ENCODE data around the gene LBH. TPM values are rescaled to one million over a fixed set of nuclear protein-coding genes. Genes with fewer than 3 reads are reported as not detected.

LBH gene
- total and polyA plus RNA-seq, 4 donors: 22.9 to 133 (median 81.3) TPM

- Histone ChIP-seq H3K4me1 (ENCODE audit: control insufficient read depth in 5 of 5, insufficient read depth in 5 of 5, low read length in 5 of 5) (peaks cover 2 to 37% (median 21%) of the 10 kb centered on the region in 5 donors), H3K27me3 (ENCODE audit: control insufficient read depth in 3 of 3, insufficient read depth in 3 of 3, low read length in 2 of 3) (no peaks in the 10 kb centered on the region), H3K36me3 (ENCODE audit: control insufficient read depth in 4 of 4, insufficient read depth in 4 of 4, low read length in 4 of 4) (peaks cover 0 to 20% (median 8%) of the 10 kb centered on the region in 4 donors), H3K4me3 (peak overlapping the region; percentile 49), H3K27ac (ENCODE audit: low read depth in 1 of 2, low read length in 1 of 2) (peak overlapping the region; percentile 87 to 100), H3K9ac (ENCODE audit: insufficient read depth in 1 of 2, low read length in 2 of 2) (peak overlapping the region; percentile 47 to 69), H3K9me3 (ENCODE audit: control insufficient read depth in 4 of 4, insufficient read depth in 3 of 4, low read length in 3 of 4) (no peaks in the 10 kb centered on the region)
- 3 to 9% methylated on average over 50 of the region's 50 CpGs for WGBS, 2 donors
- DNase-seq: peak; percentile 88 to 94 (median 91)
- no peak for TF ChIP-seq CTCF (IDR thresholded peaks at IDR 0.05; ENCODE audit: control extremely low read depth, extremely low read depth)
- no peak for ATAC-seq (ENCODE audit: insufficient read depth, low FRiP score)
Measured at GRCh38 chr2:30230497-30231211, 680 bp upstream of the LBH start.

- no peaks in the 10 kb centered on the region for H3K27me3 ChIP-seq (ENCODE audit: control insufficient read depth in 3 of 3, insufficient read depth in 3 of 3, low read length in 2 of 3)
- ATAC-seq (ENCODE audit: insufficient read depth, low FRiP score) (peak; percentile 20), DNase-seq (peak; percentile 88 to 92 (median 89))
- peak overlapping the region; percentile 88 to 100 for H3K27ac ChIP-seq (ENCODE audit: low read depth in 1 of 2, low read length in 1 of 2)
- H3K36me3 ChIP-seq (ENCODE audit: control insufficient read depth in 4 of 4, insufficient read depth in 4 of 4, low read length in 4 of 4): peaks cover 0 to 32% (median 16%) of the 10 kb centered on the region in 4 donors
- H3K9me3 ChIP-seq (ENCODE audit: control insufficient read depth in 4 of 4, insufficient read depth in 3 of 4, low read length in 3 of 4): no peaks in the 10 kb centered on the region
- TF ChIP-seq CTCF (IDR thresholded peaks at IDR 0.05; ENCODE audit: control extremely low read depth, extremely low read depth): no peak
- H3K4me3 ChIP-seq: peak overlapping the region; percentile 63
- H3K9ac ChIP-seq (ENCODE audit: insufficient read depth in 1 of 2, low read length in 2 of 2): peak overlapping the region in 1 of 2 donors; percentile 81
- 1% methylated on average over 52 to 70 of the region's 70 CpGs for WGBS, 2 donors
- H3K4me1 ChIP-seq (ENCODE audit: control insufficient read depth in 5 of 5, insufficient read depth in 5 of 5, low read length in 5 of 5): peaks cover 2 to 32% (median 13%) of the 10 kb centered on the region in 5 donors
Measured at GRCh38 chr2:30231996-30232800, 864 bp downstream of the LBH start.

GRCh38 chr2:30232801-30233130 lies 1.4 kb downstream of the LBH start:
- H3K4me3 ChIP-seq: peak overlapping the region; percentile 63
- WGBS, 2 donors: 1% methylated on average over 8 of the region's 8 CpGs
- ATAC-seq (ENCODE audit: insufficient read depth, low FRiP score) (no peak), DNase-seq (peak in 1 of 3 donors; percentile 73)
- peak overlapping the region; percentile 88 to 100 for H3K27ac ChIP-seq (ENCODE audit: low read depth in 1 of 2, low read length in 1 of 2)
- H3K9me3 ChIP-seq (ENCODE audit: control insufficient read depth in 4 of 4, insufficient read depth in 3 of 4, low read length in 3 of 4): no peaks in the 10 kb centered on the region
- peak overlapping the region in 1 of 2 donors; percentile 81 for H3K9ac ChIP-seq (ENCODE audit: insufficient read depth in 1 of 2, low read length in 2 of 2)
- no peak for TF ChIP-seq CTCF (IDR thresholded peaks at IDR 0.05; ENCODE audit: control extremely low read depth, extremely low read depth)
- H3K36me3 ChIP-seq (ENCODE audit: control insufficient read depth in 4 of 4, insufficient read depth in 4 of 4, low read length in 4 of 4): peaks cover 0 to 36% (median 18%) of the 10 kb centered on the region in 4 donors
- H3K4me1 ChIP-seq (ENCODE audit: control insufficient read depth in 5 of 5, insufficient read depth in 5 of 5, low read length in 5 of 5): peaks cover 2 to 38% (median 13%) of the 10 kb centered on the region in 5 donors
- H3K27me3 ChIP-seq (ENCODE audit: control insufficient read depth in 3 of 3, insufficient read depth in 3 of 3, low read length in 2 of 3): no peaks in the 10 kb centered on the region
